HepG2 (cell line): Measurements from ENCODE around the gene POLR3K. TPM values are rescaled to one million over a fixed set of nuclear protein-coding genes. Genes with fewer than 3 reads are reported as not detected.

Experiments
- AKAP8 ChIP-seq: sonication (generic); formaldehyde crosslinking; IDR thresholded peaks from 2 replicates; pipeline ENCODE4 v1.5.1; 2020; ENCODE audit warnings: mild to moderate bottlenecking, missing genetic modification reagents
- ELF3 ChIP-seq: IDR thresholded peaks from 2 replicates; pipeline ENCODE4 v1.6.1; 2016; ENCODE audit warnings: missing genetic modification reagents, missing compliant biosample characterization
- HNF1B ChIP-seq: sonication (generic); formaldehyde crosslinking; IDR thresholded peaks from 2 replicates; pipeline ENCODE4 v1.5.1; 2020; ENCODE audit warnings: mild to moderate bottlenecking, moderate library complexity, missing genetic modification reagents
- MED1 ChIP-seq: sonication (generic); formaldehyde crosslinking; IDR thresholded peaks from 2 replicates; pipeline ENCODE4 v1.4.0; 2020; ENCODE audit warnings: missing genetic modification reagents
- RFX1 ChIP-seq: fragments of 450-650 bp; IDR thresholded peaks from 2 replicates; pipeline ENCODE4 v1.6.1; 2017
- ZFP91 ChIP-seq: sonication (generic); formaldehyde crosslinking; IDR thresholded peaks from 2 replicates; pipeline ENCODE4 v1.9.0; 2022; ENCODE audit warnings: missing genetic modification reagents, mild to moderate bottlenecking, borderline replicate concordance
- ZNF768 ChIP-seq: sonication (generic); formaldehyde crosslinking; IDR thresholded peaks from 2 replicates; pipeline ENCODE4 v1.4.0; 2020; ENCODE audit warnings: missing genetic modification reagents
- polyA plus RNA-seq, 8 experiments: library from polyadenylated mRNA; depleted of rRNA in 3 of 8; stranded (reverse) in 7 of 8; unstranded in 1 of 8; fragments of >200 nt; fragmentation: Illumina TruSeq in 4 of 8; extraction: Trizol in 4 of 8; gene quantifications; 2 replicates each; pipeline versions ENCODE4 v1.2.1 to v1.2.3, GENCODE V29; 2011 to 2016; ENCODE audit warnings: low read depth in 4 of 8, missing spikeins in 1 of 8, mixed read lengths in 1 of 8; ENCODE audit not compliant: insufficient read depth in 1 of 8
- total RNA-seq, 5 experiments: library from RNA; depleted of rRNA; stranded (reverse); fragments of >200 nt; fragmentation: Illumina TruSeq; extraction: Trizol; gene quantifications; 2 replicates each; pipeline ENCODE4 v1.2.3, GENCODE V29; 2016; ENCODE audit warnings: low read depth in 1 of 5

POLR3K gene
- total and polyA plus RNA-seq, 2 of the 13 experiments (the other 11 are each of a cell fraction or from before 2014, with no cell fraction given), result 14.8 to 18.8 TPM

- TF ChIP-seq RFX1 (no peak), ELF3 (CRISPR knock-in tag) (no peak), AKAP8 (CRISPR knock-in tag) (peak; percentile 73; the same call in 1 of the 2 replicates), ZFP91 (CRISPR knock-in tag) (peak; percentile 25; the same call in 1 of the 2 replicates), HNF1B (CRISPR knock-in tag) (peak; percentile 24; the same call in 1 of the 2 replicates), ZNF768 (CRISPR knock-in tag) (peak; percentile 37; the same call in 1 of the 2 replicates), MED1 (0 out of 2 replicates have a peak, but pooled peaks have one; percentile 32)
- TF ChIP-seq, all 625 proteins: peak for 67
Observed at GRCh38 chr16:72561-73548, 19.4 kb upstream of the POLR3K start, which contains the start of gene RHBDF1 (continued).
